AG09309 (cell line): ENCODE results near the gene DDX42.

ENCODE experiments used
- DNase-seq: peaks from one replicate; pipeline ENCODE4 v3.0.0-alpha.2; 2010; ENCODE audit warnings: low read depth
- H3K4me3 ChIP-seq: 2 replicates; pipeline ENCODE4 v1.5.1; 2011; ENCODE audit warnings: mild to moderate bottlenecking, low read depth, low read length, moderate library complexity; ENCODE audit not compliant: control insufficient read depth
- TF ChIP-seq, protein P1 (sequence below): IDR thresholded peaks from 2 replicates; pipeline ENCODE4 v1.5.1; 2011; ENCODE audit warnings: mild to moderate bottlenecking, low read depth, low read length, inconsistent platforms; ENCODE audit not compliant: insufficient read depth, control insufficient read depth; ENCODE audit errors: missing control alignments

DDX42 gene

DNA sequence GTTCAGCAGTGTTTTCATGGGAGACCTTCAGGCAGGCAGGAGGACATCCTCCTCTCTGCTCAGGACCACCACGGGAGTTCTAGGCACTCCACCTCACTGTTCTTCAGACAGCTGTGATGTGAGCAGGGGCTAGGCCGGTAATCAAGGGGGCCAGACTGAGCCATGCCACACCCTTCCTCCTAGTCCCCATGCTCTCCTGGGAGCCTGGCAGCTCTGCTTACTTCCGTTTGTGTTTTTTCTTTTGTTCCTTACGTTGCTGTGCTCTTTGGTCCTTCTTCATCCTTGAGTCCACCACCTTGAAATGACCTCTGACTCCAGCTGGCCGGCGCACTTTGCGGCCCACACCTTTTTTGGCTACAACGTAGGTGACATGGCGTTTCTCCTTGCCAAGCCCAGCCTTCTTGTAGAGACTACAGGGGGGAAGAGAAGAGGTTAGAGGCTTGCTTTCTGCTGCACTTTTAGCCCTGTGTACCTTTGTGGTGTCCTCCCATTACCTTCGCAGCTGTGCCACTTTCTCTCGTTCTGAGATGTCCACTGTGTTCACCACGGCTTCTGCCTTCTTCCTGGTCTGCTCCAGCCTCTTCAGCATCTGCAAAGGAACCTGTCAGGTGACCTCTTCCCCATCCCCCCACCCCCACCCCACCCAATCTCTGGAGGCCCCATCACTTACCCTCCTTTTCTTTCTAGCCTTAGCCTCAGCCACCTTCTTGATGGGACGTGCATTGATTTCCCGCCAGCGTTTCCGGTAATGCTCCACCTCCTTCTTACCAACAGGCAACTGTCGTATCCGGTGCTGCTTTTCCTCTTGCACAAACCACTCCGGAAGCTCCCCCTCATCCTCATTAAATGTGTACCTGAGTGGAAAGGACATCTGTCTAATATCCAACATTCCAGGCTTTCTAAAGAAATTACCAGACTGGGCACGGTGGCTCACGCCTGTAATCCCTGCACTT, 45.9 kb downstream of the DDX42 start:
- H3K4me3 ChIP-seq = no peak overlapping the region
- TF ChIP-seq, protein P1, sequence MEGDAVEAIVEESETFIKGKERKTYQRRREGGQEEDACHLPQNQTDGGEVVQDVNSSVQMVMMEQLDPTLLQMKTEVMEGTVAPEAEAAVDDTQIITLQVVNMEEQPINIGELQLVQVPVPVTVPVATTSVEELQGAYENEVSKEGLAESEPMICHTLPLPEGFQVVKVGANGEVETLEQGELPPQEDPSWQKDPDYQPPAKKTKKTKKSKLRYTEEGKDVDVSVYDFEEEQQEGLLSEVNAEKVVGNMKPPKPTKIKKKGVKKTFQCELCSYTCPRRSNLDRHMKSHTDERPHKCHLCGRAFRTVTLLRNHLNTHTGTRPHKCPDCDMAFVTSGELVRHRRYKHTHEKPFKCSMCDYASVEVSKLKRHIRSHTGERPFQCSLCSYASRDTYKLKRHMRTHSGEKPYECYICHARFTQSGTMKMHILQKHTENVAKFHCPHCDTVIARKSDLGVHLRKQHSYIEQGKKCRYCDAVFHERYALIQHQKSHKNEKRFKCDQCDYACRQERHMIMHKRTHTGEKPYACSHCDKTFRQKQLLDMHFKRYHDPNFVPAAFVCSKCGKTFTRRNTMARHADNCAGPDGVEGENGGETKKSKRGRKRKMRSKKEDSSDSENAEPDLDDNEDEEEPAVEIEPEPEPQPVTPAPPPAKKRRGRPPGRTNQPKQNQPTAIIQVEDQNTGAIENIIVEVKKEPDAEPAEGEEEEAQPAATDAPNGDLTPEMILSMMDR = no peak
- no peak for DNase-seq

DNA sequence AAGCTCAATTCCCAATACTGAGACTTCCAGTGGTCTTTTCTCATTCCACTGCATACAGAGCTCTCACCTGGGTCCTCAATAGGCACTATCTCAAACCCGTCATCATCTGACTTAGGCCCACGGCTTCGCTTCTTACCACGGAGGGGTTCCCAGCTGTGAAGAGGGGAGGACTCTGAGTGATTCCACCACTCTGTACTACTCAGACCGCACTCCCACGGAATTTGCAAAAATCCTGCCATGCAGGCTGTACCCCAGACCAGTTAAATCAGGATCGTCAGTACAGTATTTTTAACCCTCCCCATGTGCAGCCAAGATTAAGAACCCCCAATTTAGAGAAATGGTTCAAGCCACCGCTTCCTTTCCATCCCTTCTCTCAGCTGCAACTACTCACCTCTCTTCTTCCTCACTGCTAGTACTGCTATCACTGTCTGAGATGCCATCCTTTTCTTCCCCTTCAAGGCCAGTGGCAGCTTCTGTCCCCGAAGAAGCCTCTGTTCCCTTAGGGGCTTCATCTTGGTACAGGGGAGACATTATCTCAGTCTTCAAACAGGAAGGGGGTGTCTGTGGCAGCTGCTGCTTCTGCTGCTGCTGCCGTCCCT, 47.1 kb downstream of the DDX42 start:
- DNase-seq = no peak
- TF ChIP-seq, protein P1 = no peak
- H3K4me3 ChIP-seq = no peak overlapping the region

GRCh38 chr17:63821804-63822203, 47.8 kb downstream of the DDX42 start:
- H3K4me3 ChIP-seq = no peak overlapping the region
- TF ChIP-seq, protein P1 = no peak
- no peak for DNase-seq

DNA sequence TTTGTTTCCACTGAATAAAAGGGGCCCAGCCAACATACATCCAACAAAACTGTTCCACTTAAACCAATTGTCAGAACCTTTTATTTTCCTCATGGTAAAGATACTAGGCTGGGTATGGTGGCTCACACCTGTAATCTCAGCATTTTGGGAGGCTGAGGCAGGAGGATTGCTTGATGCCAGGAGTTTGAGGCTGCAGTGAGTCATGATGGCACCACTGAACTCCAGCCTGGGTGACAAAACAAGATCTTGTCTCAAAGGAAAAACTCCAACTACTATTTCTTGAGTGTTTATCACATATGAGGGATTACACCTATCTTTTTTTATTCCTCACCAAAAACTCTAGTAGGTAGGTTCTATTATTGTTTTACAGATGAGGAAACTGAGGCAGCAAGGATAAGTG, 48.6 kb downstream of the DDX42 start:
- TF ChIP-seq, protein P1 = no peak
- no peak overlapping the region for H3K4me3 ChIP-seq
- no peak for DNase-seq

- no peak overlapping the region for H3K4me3 ChIP-seq
- TF ChIP-seq, protein P1 = no peak
- no peak for DNase-seq
Measured at GRCh38 chr17:63823659-63824331, 49.8 kb downstream of the DDX42 start.

- TF ChIP-seq, protein P1 = no peak
- DNase-seq = no peak
- H3K4me3 ChIP-seq = no peak overlapping the region
Measured at GRCh38 chr17:63824362-63824761, 50.4 kb downstream of the DDX42 start.
